Astrocyte of the cerebellum (primary cell): Measurements from ENCODE around the gene FBXL17.

ENCODE experiments used
- DNase-seq: peaks from one replicate; pipeline ENCODE4 v3.0.0-alpha.2; 2011; ENCODE audit warnings: low read depth
- H3K4me3 ChIP-seq: 2 replicates; pipeline ENCODE4 v1.5.1; 2011; ENCODE audit warnings: mild to moderate bottlenecking, low read depth, low read length, moderate library complexity
- in situ Hi-C: cut with HindIII; loops from 2 replicates; pipeline ENCODE4 v1.10.0; 2017; ENCODE audit warnings: low sequenced_read_pairs
- TF ChIP-seq, protein P1 (sequence below): IDR thresholded peaks from 2 replicates; pipeline ENCODE4 v1.5.1; 2012; ENCODE audit warnings: low read length, low read depth, moderate library complexity, mild to moderate bottlenecking; ENCODE audit errors: missing control alignments

Gene FBXL17

GRCh38 chr5:107861565-107861964 lies 520.3 kb downstream of the FBXL17 start:
- DNase-seq = no peak
- no peak overlapping the region for H3K4me3 ChIP-seq
- in situ Hi-C loops = no loop called here
- TF ChIP-seq, protein P1, sequence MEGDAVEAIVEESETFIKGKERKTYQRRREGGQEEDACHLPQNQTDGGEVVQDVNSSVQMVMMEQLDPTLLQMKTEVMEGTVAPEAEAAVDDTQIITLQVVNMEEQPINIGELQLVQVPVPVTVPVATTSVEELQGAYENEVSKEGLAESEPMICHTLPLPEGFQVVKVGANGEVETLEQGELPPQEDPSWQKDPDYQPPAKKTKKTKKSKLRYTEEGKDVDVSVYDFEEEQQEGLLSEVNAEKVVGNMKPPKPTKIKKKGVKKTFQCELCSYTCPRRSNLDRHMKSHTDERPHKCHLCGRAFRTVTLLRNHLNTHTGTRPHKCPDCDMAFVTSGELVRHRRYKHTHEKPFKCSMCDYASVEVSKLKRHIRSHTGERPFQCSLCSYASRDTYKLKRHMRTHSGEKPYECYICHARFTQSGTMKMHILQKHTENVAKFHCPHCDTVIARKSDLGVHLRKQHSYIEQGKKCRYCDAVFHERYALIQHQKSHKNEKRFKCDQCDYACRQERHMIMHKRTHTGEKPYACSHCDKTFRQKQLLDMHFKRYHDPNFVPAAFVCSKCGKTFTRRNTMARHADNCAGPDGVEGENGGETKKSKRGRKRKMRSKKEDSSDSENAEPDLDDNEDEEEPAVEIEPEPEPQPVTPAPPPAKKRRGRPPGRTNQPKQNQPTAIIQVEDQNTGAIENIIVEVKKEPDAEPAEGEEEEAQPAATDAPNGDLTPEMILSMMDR = no peak

DNA sequence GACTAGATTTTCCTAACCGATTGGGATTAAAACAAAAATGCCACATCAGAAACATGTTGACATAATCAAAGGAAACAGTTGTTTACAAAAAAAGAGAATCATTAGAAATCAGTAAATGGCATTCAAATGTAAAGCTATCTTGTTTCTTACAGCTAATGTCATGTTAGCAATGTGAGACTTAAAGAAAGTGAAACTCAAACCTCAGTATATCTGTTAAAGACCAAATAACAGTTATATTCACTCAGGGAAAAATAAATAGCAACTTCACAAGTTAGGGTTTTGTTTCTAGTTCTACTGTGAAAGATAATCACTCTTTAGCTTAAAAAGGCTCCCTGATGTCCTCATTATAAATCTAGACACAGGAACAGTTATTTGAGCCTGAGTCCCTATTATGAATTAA lies 521.9 kb downstream of the FBXL17 start:
- no peak overlapping the region for H3K4me3 ChIP-seq
- in situ Hi-C loops = no loop called here
- TF ChIP-seq, protein P1 = no peak
- no peak for DNase-seq

DNA sequence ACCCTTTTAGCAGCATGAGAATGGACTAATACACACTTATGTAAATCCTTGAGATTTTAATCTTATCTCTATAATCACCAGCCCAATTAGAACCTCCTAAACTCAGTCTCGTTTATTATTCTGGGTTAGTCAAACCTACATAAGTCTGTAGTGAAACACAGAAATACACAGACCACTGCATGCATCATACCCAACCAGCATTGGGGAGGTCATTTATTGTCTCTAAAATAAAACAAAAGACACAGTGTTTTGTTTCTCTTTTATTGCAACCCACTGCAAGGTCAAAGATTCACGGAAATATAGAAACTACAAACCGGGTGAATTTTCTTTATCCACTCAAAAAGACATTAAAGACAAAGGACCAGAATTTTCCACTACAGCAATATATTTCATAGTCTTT lies 523.1 kb downstream of the FBXL17 start:
- no peak overlapping the region for H3K4me3 ChIP-seq
- TF ChIP-seq, protein P1 = no peak
- no peak for DNase-seq
- in situ Hi-C loops = no loop called here

- no peak for DNase-seq
- in situ Hi-C loops = no loop called here
- TF ChIP-seq, protein P1 = no peak
- no peak overlapping the region for H3K4me3 ChIP-seq
These were observed 523.6 kb downstream of the FBXL17 start for GRCh38 chr5:107858324-107858723.

GRCh38 chr5:107857785-107858184 lies 524.1 kb downstream of the FBXL17 start:
- TF ChIP-seq, protein P1 = no peak
- DNase-seq = no peak
- in situ Hi-C loops = no loop called here
- H3K4me3 ChIP-seq = no peak overlapping the region

DNA sequence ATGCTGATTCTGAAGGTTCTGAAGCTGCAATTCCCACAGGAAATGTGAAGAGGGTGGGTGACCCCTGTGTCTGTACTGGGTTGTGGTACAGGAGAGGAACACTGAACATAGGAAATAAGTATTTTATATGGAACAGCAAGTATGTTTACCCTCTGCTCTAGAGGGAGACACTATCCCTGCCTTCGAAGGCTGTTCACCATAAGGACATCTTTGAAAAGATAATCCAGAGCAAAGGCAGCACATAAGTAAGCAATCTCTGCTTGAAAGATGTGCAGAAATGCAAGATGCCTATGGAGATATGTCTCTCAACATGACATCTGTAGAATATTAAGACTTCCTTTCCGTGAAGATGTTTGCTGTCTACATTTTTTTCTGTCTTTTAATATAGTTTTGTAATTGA lies 526.7 kb downstream of the FBXL17 start:
- DNase-seq = no peak
- TF ChIP-seq, protein P1 = no peak
- in situ Hi-C loops = no loop called here
- H3K4me3 ChIP-seq = no peak overlapping the region

- in situ Hi-C loops = no loop called here
- no peak overlapping the region for H3K4me3 ChIP-seq
- DNase-seq = no peak
- TF ChIP-seq, protein P1 = no peak
These were observed 528.2 kb downstream of the FBXL17 start for GRCh38 chr5:107853696-107854095.
